Islet of Langerhans (tissue), 1 donor: ENCODE results near the gene SAMD4B.

Source experiments
- FAIRE-seq: peaks from one replicate; lab custom pipeline; 2011; peaks lifted over from hg19 to GRCh38; lab: Jason Lieb, UNC

Gene SAMD4B

DNA sequence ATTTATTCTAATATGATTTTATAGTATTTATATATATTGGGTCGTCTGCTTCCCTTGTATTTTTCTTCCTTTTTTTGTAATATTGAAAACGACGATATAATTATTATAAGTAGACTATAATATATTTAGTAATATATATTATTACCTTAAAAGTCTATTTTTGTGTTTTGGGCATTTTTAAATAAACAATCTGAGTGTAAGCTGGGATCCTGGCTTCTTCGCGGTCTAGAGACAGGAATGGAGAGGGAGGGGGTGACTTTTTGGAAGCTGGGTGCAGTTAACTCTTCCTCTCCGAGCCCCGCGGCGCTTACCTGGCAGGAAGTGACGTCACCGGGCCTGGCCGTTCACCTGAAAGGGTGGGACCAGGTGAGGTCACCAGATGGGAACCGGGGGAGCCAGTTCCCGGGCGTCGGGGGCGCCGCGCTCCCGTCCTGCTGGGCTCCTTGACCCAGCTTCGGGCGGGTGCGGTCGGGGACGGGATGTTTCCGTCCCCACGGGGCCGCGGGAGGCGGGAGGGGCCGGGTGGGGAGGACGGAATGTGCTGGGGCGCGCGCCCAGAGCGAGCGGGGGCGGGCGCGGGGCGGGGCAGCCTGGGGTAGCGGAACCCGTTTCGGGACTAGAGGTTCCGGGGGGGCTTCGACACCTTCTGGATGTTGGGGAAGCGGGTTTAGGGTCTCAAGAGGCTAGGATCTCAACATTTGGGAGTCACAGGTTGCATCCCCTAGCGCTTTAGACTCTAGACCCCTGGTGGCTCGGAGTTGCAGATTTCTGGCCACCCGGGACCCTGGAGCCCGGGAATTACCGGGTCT is 67.2 kb downstream of the SAMD4B start:
- peak; percentile 51 for FAIRE-seq

- FAIRE-seq, result no peak
Measured at GRCh38 chr19:39410017-39410830, 68.0 kb downstream of the SAMD4B start.

DNA sequence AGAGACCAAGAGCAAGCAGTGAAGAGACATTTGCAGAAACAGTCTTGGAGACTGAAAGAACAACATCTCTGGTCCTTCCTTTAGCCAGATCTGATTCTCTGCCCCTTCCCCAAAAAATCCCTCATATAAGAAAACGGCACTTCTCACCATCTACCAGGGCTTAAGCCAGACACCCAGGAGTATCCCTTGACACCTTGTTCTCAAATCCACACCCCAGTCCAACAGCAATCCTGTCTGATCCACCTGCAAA is 68.5 kb downstream of the SAMD4B start:
- FAIRE-seq, result no peak

- FAIRE-seq, result no peak
Measured at GRCh38 chr19:39411081-39411831, 69.0 kb downstream of the SAMD4B start.

- FAIRE-seq, result no peak
Measured at GRCh38 chr19:39411832-39412099, 69.5 kb downstream of the SAMD4B start.

DNA sequence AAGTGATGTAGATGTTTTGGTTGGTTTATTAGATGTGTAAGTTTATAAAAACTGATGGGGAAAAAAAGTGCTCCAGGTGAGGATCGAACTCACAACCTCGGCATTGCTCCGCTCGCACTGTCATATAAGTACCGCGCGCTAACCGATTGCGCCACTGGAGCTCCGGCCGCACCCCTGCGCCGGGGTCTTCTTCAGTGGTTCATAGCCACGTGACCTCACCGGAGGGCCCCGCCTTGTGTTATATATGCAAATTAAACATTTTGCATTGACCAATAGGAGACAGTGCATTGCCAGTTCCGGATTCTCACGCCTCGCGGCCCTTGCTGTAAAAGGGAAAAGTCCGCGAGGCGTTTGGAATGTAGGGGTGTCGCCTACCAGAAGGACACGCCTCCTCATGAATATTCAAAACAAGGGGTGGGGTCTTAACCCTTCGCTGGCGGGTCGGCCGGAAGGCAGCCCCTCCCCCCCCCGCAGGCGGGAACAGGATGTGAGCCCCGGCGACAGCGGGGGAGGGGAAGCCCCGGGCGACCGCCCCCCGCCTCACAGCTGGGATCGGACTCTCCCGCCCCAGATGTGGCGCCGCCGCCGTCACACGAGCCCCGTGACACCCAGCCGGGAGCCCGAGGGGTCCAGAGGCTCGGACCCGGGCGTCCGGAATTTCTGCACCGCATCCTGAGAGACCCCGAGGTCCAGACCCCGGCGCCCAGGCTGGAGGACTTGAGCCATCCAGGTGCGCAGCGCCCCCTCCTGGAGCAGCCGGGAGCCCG is 70.1 kb downstream of the SAMD4B start, which contains the start of gene PLEKHG2:
Gene PLEKHG2, plus strand, starts transcription at position 570 of the 767 bp plus-strand sequence. CDS start 1,418 bp downstream, outside the sequence.
- FAIRE-seq, result peak; percentile 83

DNA sequence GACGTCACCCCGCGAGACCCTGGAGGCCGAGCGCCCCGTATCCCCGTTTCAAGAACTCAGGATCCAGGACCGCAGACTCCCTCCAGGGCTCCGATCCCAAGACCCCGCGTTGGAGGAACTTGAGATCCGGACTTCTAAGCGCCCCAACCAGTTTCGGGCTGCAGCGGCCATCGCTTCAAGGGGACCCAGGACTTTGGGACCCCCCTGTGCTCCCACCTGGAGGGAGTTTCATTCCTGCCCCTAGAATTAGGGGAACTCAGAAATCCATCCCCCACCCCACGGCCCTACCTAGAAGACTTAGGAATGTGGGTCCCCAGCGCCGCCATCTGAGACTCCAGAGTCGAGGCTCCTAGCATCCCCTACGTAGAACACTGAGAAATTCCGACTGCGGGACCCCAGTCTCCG is 70.6 kb downstream of the SAMD4B start:
- no peak for FAIRE-seq

GRCh38 chr19:39413272-39413910 is 71.2 kb downstream of the SAMD4B start:
- FAIRE-seq, result no peak

DNA sequence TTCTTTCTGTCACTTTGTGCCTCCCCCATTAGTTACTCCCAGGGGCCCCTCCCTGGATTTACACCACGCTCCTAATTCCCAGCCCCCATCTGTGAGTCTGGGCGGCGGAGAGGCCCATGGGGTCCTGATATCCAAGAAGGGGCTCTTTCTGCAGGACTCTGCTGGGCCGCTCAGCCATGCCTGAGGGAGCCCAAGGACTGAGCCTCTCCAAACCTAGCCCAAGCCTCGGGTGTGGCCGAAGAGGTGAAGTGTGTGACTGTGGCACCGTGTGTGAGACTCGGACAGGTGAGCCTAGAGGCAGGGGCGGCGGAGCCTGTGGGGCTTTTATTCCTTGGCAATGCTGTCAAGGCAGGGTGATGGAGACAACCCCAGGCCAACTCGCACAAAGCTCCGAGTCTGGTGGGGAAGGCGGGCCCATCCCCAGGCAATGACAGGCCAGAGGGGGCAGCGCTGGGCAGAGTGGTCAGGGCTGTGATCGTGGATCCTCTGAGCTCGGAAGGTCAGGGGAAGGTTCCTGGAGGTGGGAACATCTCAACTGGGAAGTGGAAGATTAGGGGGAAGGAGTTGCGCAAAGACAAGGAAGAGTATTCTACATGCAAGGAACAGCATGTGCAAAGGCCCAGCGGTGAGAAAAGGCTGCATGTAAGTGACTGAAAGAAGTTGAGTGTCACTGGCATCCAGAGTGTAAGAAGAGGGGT is 71.8 kb downstream of the SAMD4B start:
- no peak for FAIRE-seq

GRCh38 chr19:39415111-39416046 is 73.2 kb downstream of the SAMD4B start:
- FAIRE-seq, result no peak

DNA sequence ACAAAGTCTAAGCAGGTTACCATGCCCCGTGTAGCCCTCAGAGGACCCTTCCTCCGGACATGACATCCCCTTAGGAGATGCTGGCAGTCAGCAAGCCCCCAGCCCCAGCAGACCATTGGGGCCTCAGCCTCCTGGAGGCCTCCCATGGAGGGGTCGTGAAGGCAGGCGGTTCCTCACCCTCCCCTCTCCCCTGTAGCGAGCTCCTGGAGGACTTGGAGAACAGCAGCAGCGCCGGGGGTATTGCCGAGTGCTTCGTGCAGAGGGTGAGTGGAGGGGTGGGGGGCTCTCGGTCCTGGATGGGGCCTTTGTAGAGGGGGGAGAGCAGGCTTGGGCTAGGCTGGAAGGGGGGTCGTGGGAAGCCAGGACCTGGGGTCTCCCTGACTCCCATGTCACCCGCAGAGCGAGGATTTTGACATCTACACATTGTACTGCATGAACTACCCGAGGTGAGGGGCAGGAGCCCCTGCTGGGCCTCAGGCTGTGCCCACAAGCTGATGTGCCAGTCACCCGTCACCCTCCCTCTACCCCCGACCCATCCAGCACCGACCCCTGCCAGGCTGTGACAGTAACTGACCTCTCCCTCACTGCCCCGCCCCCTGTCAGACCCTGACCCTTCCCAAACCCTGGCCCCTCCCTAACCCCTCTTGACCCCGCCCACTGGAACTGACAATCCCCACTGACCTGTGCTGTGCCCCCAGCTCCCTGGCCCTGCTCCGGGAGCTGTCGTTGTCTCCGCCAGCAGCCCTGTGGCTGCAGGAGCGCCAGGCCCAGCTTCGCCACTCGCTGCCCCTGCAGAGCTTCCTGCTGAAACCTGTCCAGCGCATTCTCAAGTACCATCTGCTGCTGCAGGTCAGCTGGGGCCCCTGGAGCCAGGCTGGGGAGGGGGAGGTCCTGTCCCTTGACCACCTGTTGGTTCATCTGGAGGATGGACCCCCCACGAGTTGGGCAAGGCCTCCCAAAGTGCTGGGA is 74.2 kb downstream of the SAMD4B start:
- no peak for FAIRE-seq

DNA sequence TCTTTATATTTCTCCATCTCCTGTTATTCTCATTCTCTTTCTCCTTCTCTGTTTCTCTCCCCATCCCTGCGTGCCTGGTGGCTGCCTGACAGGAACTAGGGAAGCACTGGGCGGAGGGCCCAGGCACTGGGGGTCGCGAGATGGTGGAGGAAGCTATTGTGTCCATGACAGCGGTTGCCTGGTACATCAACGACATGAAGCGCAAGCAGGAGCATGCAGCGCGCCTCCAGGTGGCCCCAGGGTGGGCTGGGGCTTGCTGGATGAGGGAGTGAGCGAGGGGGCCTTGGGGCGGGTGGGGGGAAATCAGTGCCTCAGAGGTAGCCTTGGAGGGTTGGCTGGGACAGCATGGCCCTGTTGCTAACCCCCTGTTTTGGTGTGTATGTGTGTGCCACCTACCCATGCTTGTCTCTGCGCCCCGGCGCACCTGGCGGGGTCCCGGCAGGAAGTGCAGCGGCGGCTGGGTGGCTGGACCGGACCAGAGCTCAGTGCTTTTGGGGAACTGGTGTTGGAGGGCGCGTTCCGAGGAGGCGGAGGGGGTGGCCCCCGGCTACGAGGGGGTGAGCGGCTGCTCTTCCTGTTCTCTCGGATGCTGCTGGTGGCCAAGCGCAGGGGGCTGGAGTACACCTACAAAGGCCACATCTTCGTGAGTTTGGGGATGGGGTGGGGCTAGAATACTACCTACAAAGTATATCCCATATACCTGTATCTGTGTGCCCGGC is 75.4 kb downstream of the SAMD4B start:
- FAIRE-seq, result no peak

- FAIRE-seq, result no peak
Measured at GRCh38 chr19:39419003-39419402, 76.8 kb downstream of the SAMD4B start.

GRCh38 chr19:39420769-39421168 is 78.5 kb downstream of the SAMD4B start:
- no peak for FAIRE-seq

GRCh38 chr19:39422020-39422419 is 79.8 kb downstream of the SAMD4B start:
- FAIRE-seq, result no peak

DNA sequence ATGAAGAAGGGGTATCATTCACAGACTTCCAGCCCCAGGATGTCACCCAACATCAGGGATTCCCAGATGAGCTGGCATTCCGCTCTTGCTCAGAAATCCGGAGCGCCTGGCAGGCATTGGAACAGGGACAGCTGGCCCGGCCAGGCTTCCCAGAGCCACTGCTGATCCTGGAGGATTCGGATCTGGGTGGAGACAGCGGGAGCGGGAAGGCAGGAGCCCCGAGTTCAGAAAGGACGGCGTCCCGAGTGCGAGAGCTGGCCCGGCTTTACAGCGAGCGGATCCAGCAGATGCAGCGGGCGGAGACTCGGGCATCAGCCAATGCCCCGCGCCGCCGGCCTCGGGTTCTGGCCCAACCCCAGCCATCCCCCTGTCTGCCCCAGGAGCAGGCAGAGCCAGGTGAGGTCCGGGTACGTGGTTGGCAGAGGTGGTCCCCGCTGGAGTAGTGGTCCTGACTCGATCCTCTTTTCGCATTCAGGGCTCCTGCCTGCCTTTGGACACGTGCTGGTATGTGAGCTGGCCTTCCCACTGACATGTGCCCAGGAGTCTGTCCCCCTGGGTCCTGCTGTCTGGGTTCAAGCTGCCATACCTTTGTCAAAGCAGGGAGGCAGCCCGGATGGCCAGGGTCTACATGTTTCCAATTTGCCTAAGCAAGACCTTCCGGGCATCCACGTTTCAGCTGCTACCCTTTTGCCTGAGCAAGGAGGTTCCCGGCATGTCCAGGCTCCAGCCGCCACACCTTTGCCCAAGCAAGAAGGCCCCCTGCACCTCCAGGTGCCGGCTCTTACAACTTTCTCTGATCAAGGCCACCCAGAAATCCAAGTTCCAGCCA is 81.3 kb downstream of the SAMD4B start:
- FAIRE-seq, result no peak

GRCh38 chr19:39424934-39425333 is 82.7 kb downstream of the SAMD4B start:
- FAIRE-seq, result no peak
